ENCODE data around the gene DNAH5.

DNAH5 gene

GRCh38 chr5:13860146-13860545 is 84.3 kb downstream of the DNAH5 start:
- Mint-ChIP-seq H3K27me3 (ENCODE audit: low read depth, poor library complexity) (peaks cover 3% of the 10 kb centered on the region), H3K9me3 (peaks cover 11% of the 10 kb centered on the region), H3K4me1 (no peaks in the 10 kb centered on the region), H3K36me3 (ENCODE audit: low read depth) (no peaks in the 10 kb centered on the region), H3K4me3 (no peak overlapping the region), H3K27ac (peak overlapping the region; percentile 21)
- no peak for DNase-seq
- TF ChIP-seq CTCF (IDR thresholded peaks at IDR 0.05): no peak

- H3K4me1 Mint-ChIP-seq: no peaks in the 10 kb centered on the region
- DNase-seq: no peak
These were observed 85.0 kb downstream of the DNAH5 start for GRCh38 chr5:13859270-13860065.

GRCh38 chr5:13843175-13843846 is 101.2 kb downstream of the DNAH5 start:
- Mint-ChIP-seq H3K9me3 (no peaks in the 10 kb centered on the region), H3K27ac (peak overlapping the region; percentile 24), H3K4me1 (no peaks in the 10 kb centered on the region), H3K27me3 (ENCODE audit: low read depth, poor library complexity) (peaks cover 3% of the 10 kb centered on the region), H3K4me3 (no peak overlapping the region), H3K36me3 (ENCODE audit: low read depth) (no peaks in the 10 kb centered on the region)
- DNase-seq: no peak
- TF ChIP-seq CTCF (IDR thresholded peaks at IDR 0.05): no peak

More at GRCh38 chr5:13859270-13860065, 85.0 kb downstream of the DNAH5 start:
- Mint-ChIP-seq H3K9me3 (peaks cover 11% of the 10 kb centered on the region), H3K36me3 (ENCODE audit: low read depth) (no peaks in the 10 kb centered on the region), H3K27me3 (ENCODE audit: low read depth, poor library complexity) (peaks cover 3% of the 10 kb centered on the region), H3K27ac (peak overlapping the region; percentile 21), H3K4me3 (no peak overlapping the region)
- TF ChIP-seq CTCF (IDR thresholded peaks at IDR 0.05): no peak

GRCh38 chr5:13833440-13833839 is 111.0 kb downstream of the DNAH5 start:
- Mint-ChIP-seq H3K4me1 (no peaks in the 10 kb centered on the region), H3K4me3 (no peak overlapping the region), H3K9me3 (peaks cover 2% of the 10 kb centered on the region), H3K27me3 (ENCODE audit: low read depth, poor library complexity) (no peaks in the 10 kb centered on the region), H3K27ac (no peak overlapping the region), H3K36me3 (ENCODE audit: low read depth) (no peaks in the 10 kb centered on the region)
- DNase-seq: no peak
- no peak for TF ChIP-seq CTCF (IDR thresholded peaks at IDR 0.05)

GRCh38 chr5:13831351-13831750 is 113.1 kb downstream of the DNAH5 start:
- no peaks in the 10 kb centered on the region for H3K27me3 Mint-ChIP-seq (ENCODE audit: low read depth, poor library complexity)
- no peak overlapping the region for H3K4me3 Mint-ChIP-seq
- TF ChIP-seq CTCF (IDR thresholded peaks at IDR 0.05): no peak
- H3K4me1 Mint-ChIP-seq: no peaks in the 10 kb centered on the region
- H3K27ac Mint-ChIP-seq: no peak overlapping the region
- no peak for DNase-seq
- peaks cover 16% of the 10 kb centered on the region for H3K9me3 Mint-ChIP-seq
- H3K36me3 Mint-ChIP-seq (ENCODE audit: low read depth): no peaks in the 10 kb centered on the region
